HEK293T (cell line): ENCODE results near the gene UTP18.

Experiments
- ARNT ChIP-seq: fragments of 450-650 bp; IDR thresholded peaks from 2 replicates; pipeline ENCODE4 v1.6.1; 2017; ENCODE audit warnings: mild to moderate bottlenecking
- BHLHE40 ChIP-seq: fragments of 450-650 bp; IDR thresholded peaks from 2 replicates; pipeline ENCODE4 v1.6.1; 2016; ENCODE audit warnings: mild to moderate bottlenecking, moderate library complexity, borderline replicate concordance
- ELF4 ChIP-seq: fragments of 450-650 bp; IDR thresholded peaks from 2 replicates; pipeline ENCODE4 v1.6.1; 2017; ENCODE audit warnings: antibody characterized with exemption
- FOXA1 ChIP-seq: fragments of 450-650 bp; IDR thresholded peaks from 2 replicates; pipeline ENCODE4 v1.6.1; 2016; ENCODE audit warnings: mild to moderate bottlenecking
- FOXK2 ChIP-seq: fragments of 450-650 bp; IDR thresholded peaks from 2 replicates; pipeline ENCODE4 v1.6.1; 2016; ENCODE audit warnings: mild to moderate bottlenecking
- FOXM1 ChIP-seq: fragments of 450-650 bp; IDR thresholded peaks from 2 replicates; pipeline ENCODE4 v1.6.1; 2017; ENCODE audit warnings: mild to moderate bottlenecking, borderline replicate concordance
- LEF1 ChIP-seq: fragments of 450-650 bp; IDR thresholded peaks from 2 replicates; pipeline ENCODE4 v1.6.1; 2017; ENCODE audit warnings: mild to moderate bottlenecking, borderline replicate concordance
- NFRKB ChIP-seq: fragments of 450-650 bp; IDR thresholded peaks from 2 replicates; pipeline ENCODE4 v1.6.1; 2016; ENCODE audit warnings: mild to moderate bottlenecking, moderate library complexity
- PKNOX1 ChIP-seq: fragments of 450-650 bp; IDR thresholded peaks from 2 replicates; pipeline ENCODE4 v1.6.1; 2016
- SP1 ChIP-seq: fragments of 450-650 bp; IDR thresholded peaks from 2 replicates; pipeline ENCODE4 v1.6.1; 2017
- SUZ12 ChIP-seq: fragments of 450-650 bp; IDR thresholded peaks from 2 replicates; pipeline ENCODE4 v1.6.1; 2016; ENCODE audit warnings: mild to moderate bottlenecking
- TARDBP ChIP-seq: fragments of 450-650 bp; IDR thresholded peaks from 2 replicates; pipeline ENCODE4 v1.6.1; 2016
- ZNF384 ChIP-seq: fragments of 450-650 bp; IDR thresholded peaks from 2 replicates; pipeline ENCODE4 v1.6.1; 2016

GRCh38 chr17:51250314-51250840 is 10.0 kb upstream of the UTP18 start:
- TF ChIP-seq SP1 (no peak), FOXK2 (no peak), FOXM1 (no peak), ZNF384 (no peak), LEF1 (no peak), BHLHE40 (no peak), NFRKB (no peak), SUZ12 (no peak), ELF4 (no peak), PKNOX1 (no peak), ARNT (no peak), FOXA1 (no peak), TARDBP (no peak)
